Measurements from ENCODE around the gene FBXO21.

DNA sequence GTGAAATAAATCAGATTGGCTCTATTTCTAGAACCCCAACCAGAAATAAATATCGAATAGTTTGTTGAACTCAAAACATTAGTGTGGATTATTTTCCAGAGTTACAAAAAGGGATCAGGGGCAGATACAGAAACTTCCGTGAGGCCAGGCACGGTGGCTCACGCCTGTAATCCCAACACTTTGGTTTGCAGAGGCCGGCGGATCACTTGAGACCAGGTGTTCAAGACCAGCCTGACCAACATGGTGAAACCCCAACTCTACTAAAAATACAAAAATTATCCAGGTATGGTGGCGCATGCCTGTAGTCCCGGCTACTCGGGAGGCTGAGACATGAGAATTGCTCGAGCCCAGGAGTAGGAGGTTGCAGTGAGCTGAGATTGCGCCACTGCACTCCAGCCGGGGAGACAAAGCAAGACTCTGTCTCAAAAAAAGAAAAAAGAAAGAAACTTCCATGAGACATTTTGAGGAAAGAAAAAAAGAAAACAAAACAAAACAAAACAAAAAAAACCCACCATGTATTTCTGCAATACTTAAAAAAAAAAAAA is 2.1 kb downstream of the FBXO21 start:
- no peak for TF ChIP-seq POLR2A (IDR thresholded peaks at IDR 0.05; ENCODE audit: low read length)
- no peak for TF ChIP-seq GATA1 (IDR thresholded peaks at IDR 0.05; ENCODE audit: low read depth, low read length)
